Measurements from ENCODE around the gene PLCB2.

PLCB2 gene

GRCh38 chr15:40339621-40339945 lies 31.8 kb upstream of the PLCB2 start:
- Histone ChIP-seq H3K27me3 (ENCODE audit: low read depth, low read length) (no peaks in the 10 kb centered on the region), H3K4me3 (ENCODE audit: low read depth in 1 of 2, low read length in 2 of 2) (peak overlapping the region; percentile 54 to 56), H3K36me3 (ENCODE audit: control insufficient read depth in 1 of 2, insufficient read depth in 2 of 2, low read length in 2 of 2) (peaks cover 0 to 18% of the 10 kb centered on the region in 2 donors), H3K9me3 (ENCODE audit: control insufficient read depth in 1 of 2, low read length in 2 of 2) (no peaks in the 10 kb centered on the region), H3K27ac (ENCODE audit: low read length) (peak overlapping the region; percentile 93), H3K4me1 (ENCODE audit: control insufficient read depth in 1 of 2, insufficient read depth in 2 of 2, low read length in 2 of 2) (peaks cover 51 to 92% of the 10 kb centered on the region in 2 donors)

DNA sequence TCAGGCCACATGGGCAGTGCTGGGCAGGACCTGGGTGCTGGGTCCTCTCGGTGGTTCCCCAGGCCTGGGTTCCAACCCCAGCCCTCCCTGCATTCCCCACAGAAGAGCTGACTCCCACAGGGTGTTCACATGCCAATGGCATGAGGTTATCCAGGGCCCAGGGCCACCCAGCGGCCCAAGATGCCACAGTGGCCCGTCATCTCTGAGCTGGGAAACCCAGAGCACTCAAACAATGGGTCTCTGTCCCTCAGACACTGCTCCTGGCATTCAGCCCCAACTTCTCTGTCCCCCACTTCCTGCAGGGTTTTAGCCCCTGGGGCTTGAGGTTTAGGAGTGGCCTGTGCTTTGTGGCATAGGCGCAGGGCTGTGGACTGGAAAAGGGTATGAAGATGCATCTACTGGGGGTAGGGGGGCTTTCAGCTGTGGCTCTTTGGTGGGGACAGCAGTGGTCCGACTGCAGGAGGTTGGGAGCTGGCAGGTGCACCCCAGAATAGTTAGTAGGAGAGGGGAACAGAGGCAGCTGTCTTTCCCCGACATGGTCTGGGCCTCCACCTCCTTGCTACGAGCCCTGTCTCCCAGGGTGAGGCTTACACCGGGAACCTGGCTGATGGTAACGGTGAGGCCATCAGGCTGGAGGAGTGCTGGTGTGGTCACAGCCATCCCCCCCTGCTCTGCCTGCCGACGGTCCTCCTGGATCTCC lies 31.3 kb upstream of the PLCB2 start:
- H3K27me3 ChIP-seq (ENCODE audit: low read depth, low read length), result no peaks in the 10 kb centered on the region
- peak overlapping the region; percentile 54 to 56 for H3K4me3 ChIP-seq (ENCODE audit: low read depth in 1 of 2, low read length in 2 of 2)
- peak overlapping the region; percentile 93 for H3K27ac ChIP-seq (ENCODE audit: low read length)
- H3K9me3 ChIP-seq (ENCODE audit: control insufficient read depth in 1 of 2, low read length in 2 of 2), result no peaks in the 10 kb centered on the region
- peaks cover 54 to 92% of the 10 kb centered on the region in 2 donors for H3K4me1 ChIP-seq (ENCODE audit: control insufficient read depth in 1 of 2, insufficient read depth in 2 of 2, low read length in 2 of 2)
- peaks cover 0 to 18% of the 10 kb centered on the region in 2 donors for H3K36me3 ChIP-seq (ENCODE audit: control insufficient read depth in 1 of 2, insufficient read depth in 2 of 2, low read length in 2 of 2)

- peak overlapping the region; percentile 93 for H3K27ac ChIP-seq (ENCODE audit: low read length)
- H3K4me1 ChIP-seq (ENCODE audit: control insufficient read depth in 1 of 2, insufficient read depth in 2 of 2, low read length in 2 of 2), result peaks cover 51 to 89% of the 10 kb centered on the region in 2 donors
- peaks cover 0 to 18% of the 10 kb centered on the region in 2 donors for H3K36me3 ChIP-seq (ENCODE audit: control insufficient read depth in 1 of 2, insufficient read depth in 2 of 2, low read length in 2 of 2)
- peak overlapping the region; percentile 54 to 56 for H3K4me3 ChIP-seq (ENCODE audit: low read depth in 1 of 2, low read length in 2 of 2)
- H3K9me3 ChIP-seq (ENCODE audit: control insufficient read depth in 1 of 2, low read length in 2 of 2), result no peaks in the 10 kb centered on the region
- no peaks in the 10 kb centered on the region for H3K27me3 ChIP-seq (ENCODE audit: low read depth, low read length)
Observed at GRCh38 chr15:40338041-40338657, 30.4 kb upstream of the PLCB2 start.

- Histone ChIP-seq H3K27ac (ENCODE audit: low read length) (peak overlapping the region; percentile 93), H3K4me1 (ENCODE audit: control insufficient read depth in 1 of 2, insufficient read depth in 2 of 2, low read length in 2 of 2) (peaks cover 49 to 88% of the 10 kb centered on the region in 2 donors), H3K36me3 (ENCODE audit: control insufficient read depth in 1 of 2, insufficient read depth in 2 of 2, low read length in 2 of 2) (peaks cover 0 to 18% of the 10 kb centered on the region in 2 donors), H3K4me3 (ENCODE audit: low read depth in 1 of 2, low read length in 2 of 2) (peak overlapping the region in 1 of 2 donors; percentile 54), H3K9me3 (ENCODE audit: control insufficient read depth in 1 of 2, low read length in 2 of 2) (no peaks in the 10 kb centered on the region), H3K27me3 (ENCODE audit: low read depth, low read length) (no peaks in the 10 kb centered on the region)
Observed at GRCh38 chr15:40337597-40337996, 29.9 kb upstream of the PLCB2 start.

GRCh38 chr15:40336744-40337122 lies 29.0 kb upstream of the PLCB2 start:
- Histone ChIP-seq H3K27ac (ENCODE audit: low read length) (peak overlapping the region; percentile 93), H3K36me3 (ENCODE audit: control insufficient read depth in 1 of 2, insufficient read depth in 2 of 2, low read length in 2 of 2) (peaks cover 0 to 18% of the 10 kb centered on the region in 2 donors), H3K4me3 (ENCODE audit: low read depth in 1 of 2, low read length in 2 of 2) (no peak overlapping the region), H3K4me1 (ENCODE audit: control insufficient read depth in 1 of 2, insufficient read depth in 2 of 2, low read length in 2 of 2) (peaks cover 52 to 90% of the 10 kb centered on the region in 2 donors), H3K27me3 (ENCODE audit: low read depth, low read length) (no peaks in the 10 kb centered on the region), H3K9me3 (ENCODE audit: control insufficient read depth in 1 of 2, low read length in 2 of 2) (no peaks in the 10 kb centered on the region)

- peak overlapping the region; percentile 93 for H3K27ac ChIP-seq (ENCODE audit: low read length)
- no peak overlapping the region for H3K4me3 ChIP-seq (ENCODE audit: low read depth in 1 of 2, low read length in 2 of 2)
- no peaks in the 10 kb centered on the region for H3K9me3 ChIP-seq (ENCODE audit: control insufficient read depth in 1 of 2, low read length in 2 of 2)
- no peaks in the 10 kb centered on the region for H3K27me3 ChIP-seq (ENCODE audit: low read depth, low read length)
- H3K36me3 ChIP-seq (ENCODE audit: control insufficient read depth in 1 of 2, insufficient read depth in 2 of 2, low read length in 2 of 2), result peaks cover 0 to 18% of the 10 kb centered on the region in 2 donors
- H3K4me1 ChIP-seq (ENCODE audit: control insufficient read depth in 1 of 2, insufficient read depth in 2 of 2, low read length in 2 of 2), result peaks cover 50 to 86% of the 10 kb centered on the region in 2 donors
Observed at GRCh38 chr15:40335938-40336743, 28.4 kb upstream of the PLCB2 start.

- H3K9me3 ChIP-seq (ENCODE audit: control insufficient read depth in 1 of 2, low read length in 2 of 2), result no peaks in the 10 kb centered on the region
- H3K4me1 ChIP-seq (ENCODE audit: control insufficient read depth in 1 of 2, insufficient read depth in 2 of 2, low read length in 2 of 2), result peaks cover 52 to 86% of the 10 kb centered on the region in 2 donors
- H3K27me3 ChIP-seq (ENCODE audit: low read depth, low read length), result no peaks in the 10 kb centered on the region
- no peak overlapping the region for H3K4me3 ChIP-seq (ENCODE audit: low read depth in 1 of 2, low read length in 2 of 2)
- peaks cover 0 to 14% of the 10 kb centered on the region in 2 donors for H3K36me3 ChIP-seq (ENCODE audit: control insufficient read depth in 1 of 2, insufficient read depth in 2 of 2, low read length in 2 of 2)
- peak overlapping the region; percentile 87 for H3K27ac ChIP-seq (ENCODE audit: low read length)
Observed at GRCh38 chr15:40334941-40335795, 27.4 kb upstream of the PLCB2 start.

DNA sequence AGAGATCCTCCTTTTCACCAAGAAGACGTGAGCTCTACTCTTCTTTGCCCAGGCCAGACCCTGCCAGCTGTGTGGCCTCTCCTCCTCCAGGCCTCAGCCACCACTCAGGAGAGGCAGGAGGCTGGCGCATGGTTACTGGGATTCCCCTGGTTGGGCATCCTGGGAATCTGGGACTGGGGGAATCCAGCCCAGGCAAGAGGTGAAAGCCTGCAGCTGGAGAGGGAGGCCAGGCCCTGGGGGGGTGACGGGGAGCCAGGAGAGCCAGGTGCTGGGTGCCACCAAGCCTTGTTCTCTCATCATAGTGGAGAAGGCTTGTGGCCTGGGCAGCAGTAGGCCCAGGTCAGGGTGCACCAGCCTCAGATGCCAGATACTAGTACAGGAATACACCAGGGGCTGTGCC lies 26.8 kb upstream of the PLCB2 start:
- H3K4me1 ChIP-seq (ENCODE audit: control insufficient read depth in 1 of 2, insufficient read depth in 2 of 2, low read length in 2 of 2), result peaks cover 50 to 85% of the 10 kb centered on the region in 2 donors
- H3K36me3 ChIP-seq (ENCODE audit: control insufficient read depth in 1 of 2, insufficient read depth in 2 of 2, low read length in 2 of 2), result peaks cover 0 to 13% of the 10 kb centered on the region in 2 donors
- H3K27ac ChIP-seq (ENCODE audit: low read length), result peak overlapping the region; percentile 87
- H3K9me3 ChIP-seq (ENCODE audit: control insufficient read depth in 1 of 2, low read length in 2 of 2), result no peaks in the 10 kb centered on the region
- no peak overlapping the region for H3K4me3 ChIP-seq (ENCODE audit: low read depth in 1 of 2, low read length in 2 of 2)
- no peaks in the 10 kb centered on the region for H3K27me3 ChIP-seq (ENCODE audit: low read depth, low read length)

GRCh38 chr15:40333922-40334492 lies 26.3 kb upstream of the PLCB2 start:
- peak overlapping the region in 1 of 2 donors; percentile 32 for H3K4me3 ChIP-seq (ENCODE audit: low read depth in 1 of 2, low read length in 2 of 2)
- H3K27ac ChIP-seq (ENCODE audit: low read length), result peak overlapping the region; percentile 87
- H3K4me1 ChIP-seq (ENCODE audit: control insufficient read depth in 1 of 2, insufficient read depth in 2 of 2, low read length in 2 of 2), result peaks cover 45 to 85% of the 10 kb centered on the region in 2 donors
- H3K36me3 ChIP-seq (ENCODE audit: control insufficient read depth in 1 of 2, insufficient read depth in 2 of 2, low read length in 2 of 2), result peaks cover 0 to 13% of the 10 kb centered on the region in 2 donors
- no peaks in the 10 kb centered on the region for H3K27me3 ChIP-seq (ENCODE audit: low read depth, low read length)
- H3K9me3 ChIP-seq (ENCODE audit: control insufficient read depth in 1 of 2, low read length in 2 of 2), result no peaks in the 10 kb centered on the region

DNA sequence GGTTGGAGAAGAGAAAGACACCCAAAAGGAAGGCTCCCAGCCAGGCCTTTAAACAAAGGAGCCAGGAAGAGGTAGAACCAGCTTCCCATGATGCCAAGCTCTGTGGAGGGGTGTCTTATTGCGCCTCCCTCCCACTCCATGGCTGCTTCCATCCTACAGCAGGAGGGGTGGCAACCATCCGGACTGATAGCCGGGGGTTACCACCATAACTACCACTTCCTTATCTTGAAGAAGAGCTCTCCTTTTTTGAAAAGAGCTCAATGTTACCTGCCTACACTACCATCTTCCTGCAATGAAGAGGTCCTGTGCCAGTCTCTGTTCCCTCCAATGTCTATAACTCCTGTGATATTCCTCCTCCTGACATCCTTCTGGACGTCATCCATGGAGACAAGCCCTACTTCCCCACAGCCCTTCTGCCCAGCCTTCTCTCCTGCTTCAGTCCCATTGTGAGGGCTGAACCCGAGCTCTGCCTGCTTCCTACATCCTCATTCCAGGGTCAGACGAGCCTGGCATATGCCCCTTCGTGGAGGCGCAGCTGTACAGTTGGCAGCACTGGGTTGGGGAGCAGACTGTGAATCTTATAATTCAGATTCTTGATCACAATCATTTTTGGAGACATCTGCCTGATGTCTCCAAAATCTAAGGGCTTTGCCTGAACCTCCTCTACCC lies 24.5 kb upstream of the PLCB2 start:
- Histone ChIP-seq H3K9me3 (ENCODE audit: control insufficient read depth in 1 of 2, low read length in 2 of 2) (no peaks in the 10 kb centered on the region), H3K27me3 (ENCODE audit: low read depth, low read length) (no peaks in the 10 kb centered on the region), H3K4me1 (ENCODE audit: control insufficient read depth in 1 of 2, insufficient read depth in 2 of 2, low read length in 2 of 2) (peaks cover 29 to 83% of the 10 kb centered on the region in 2 donors), H3K36me3 (ENCODE audit: control insufficient read depth in 1 of 2, insufficient read depth in 2 of 2, low read length in 2 of 2) (peaks cover under 1 to 13% of the 10 kb centered on the region in 2 donors), H3K27ac (ENCODE audit: low read length) (peak overlapping the region; percentile 56), H3K4me3 (ENCODE audit: low read depth in 1 of 2, low read length in 2 of 2) (no peak overlapping the region)
